H1 (cell line): ENCODE measurements around the gene CUBN. TPM values are rescaled to one million over a fixed set of nuclear protein-coding genes. Genes with fewer than 3 reads are reported as not detected.

Source experiments
- CHD7 ChIP-seq: fragments of 300-600 bp; sonication (generic); IDR thresholded peaks from 2 replicates; pipeline ENCODE4 v1.7.1; 2012; ENCODE audit warnings: low read length, moderate library complexity, mild to moderate bottlenecking, inconsistent platforms; ENCODE audit not compliant: insufficient replicate concordance
- polyA plus RNA-seq, 7 experiments: library from polyadenylated mRNA; depleted of rRNA in 3 of 7; stranded (reverse) in 5 of 7; unstranded in 2 of 7; fragments of >200 nt in 5 of 7; fragments of 200-250 nt in 2 of 7; gene quantifications; 1 replicate in 5 of 7; 2 replicates in 1 of 7; 4 replicates in 1 of 7; pipeline versions ENCODE4 v1.2.1 to v1.2.3, GENCODE V29; 2011 to 2013; ENCODE audit warnings: missing spikeins in 2 of 7, mixed read lengths in 2 of 7
- total RNA-seq: library from RNA; stranded (reverse); fragmentation: NEBNext Ultra II Directional; extraction: Animal tissue kit (Norgen Biotek cat#: 25700); gene quantifications from 2 replicates; pipeline ENCODE4 v1.2.1, GENCODE V29; 2021

CUBN gene
- total and polyA plus RNA-seq, 2 of the 8 experiments (the other 6 are each of a cell fraction or from before 2014, with no cell fraction given) = 0.04 to 0.08 TPM

- TF ChIP-seq CHD7 = no peak
- TF ChIP-seq, all 59 proteins: peak for 0
These were observed 9.8 kb downstream of the CUBN start (continued) for GRCh38 chr10:17119845-17120244.
